Activated T-cell treated with anti-CD3 and anti-CD28 coated beads, Interleukin-2, amount 50 U/mL, for 72 hours (primary cell): Measurements from ENCODE around the gene KDM6B. TPM values are rescaled to one million over a fixed set of nuclear protein-coding genes. Genes with fewer than 3 reads are reported as not detected.
A peak's percentile ranks its signal among the peaks of the same experiment; 100 is the strongest.

ENCODE experiments used
- ATAC-seq, 2 donors: fragments of 150-1000 bp; cut with Tn5 transposase; replicated peaks in 1 of 2; 2 replicates each; pipeline ENCODE4 v1.10.0; 2021; ENCODE audit warnings: moderate library complexity in 2 of 2, mild to moderate bottlenecking in 1 of 2
- DNase-seq, 2 donors: peaks; one replicate each; pipeline ENCODE4 v3.0.0; 2021 to 2022; ENCODE audit warnings: mixed read lengths in 1 of 2
- H3K27ac Mint-ChIP-seq: one replicate; pipeline ENCODE4 v1.8.0; 2022; ENCODE audit warnings: mild to moderate bottlenecking, moderate library complexity, mixed read lengths
- H3K27me3 Mint-ChIP-seq: one replicate; pipeline ENCODE4 v1.8.0; 2022; ENCODE audit warnings: low read depth, mixed read lengths
- H3K36me3 Mint-ChIP-seq, 2 donors: one replicate each; pipeline ENCODE4 v1.8.0; 2022; ENCODE audit warnings: mixed read lengths in 2 of 2, mild to moderate bottlenecking in 1 of 2; ENCODE audit not compliant: insufficient read depth in 2 of 2
- H3K4me1 Mint-ChIP-seq: one replicate; pipeline ENCODE4 v1.8.0; 2022; ENCODE audit warnings: low read depth, mixed read lengths
- H3K4me3 Mint-ChIP-seq, 2 donors: one replicate each; pipeline ENCODE4 v1.8.0; 2022; ENCODE audit warnings: mild to moderate bottlenecking in 2 of 2, mixed read lengths in 2 of 2, moderate library complexity in 2 of 2
- H3K9me3 Mint-ChIP-seq, 2 donors: one replicate each; pipeline ENCODE4 v1.8.0; 2022; ENCODE audit warnings: mixed read lengths in 2 of 2
- total RNA-seq, 2 donors: library from RNA; stranded (reverse); gene quantifications; one replicate each; pipeline ENCODE4 v1.2.3, GENCODE V29; 2022

Gene KDM6B
- total RNA-seq, 2 donors from 2014 or later: 73.7 to 83.5 TPM

DNA sequence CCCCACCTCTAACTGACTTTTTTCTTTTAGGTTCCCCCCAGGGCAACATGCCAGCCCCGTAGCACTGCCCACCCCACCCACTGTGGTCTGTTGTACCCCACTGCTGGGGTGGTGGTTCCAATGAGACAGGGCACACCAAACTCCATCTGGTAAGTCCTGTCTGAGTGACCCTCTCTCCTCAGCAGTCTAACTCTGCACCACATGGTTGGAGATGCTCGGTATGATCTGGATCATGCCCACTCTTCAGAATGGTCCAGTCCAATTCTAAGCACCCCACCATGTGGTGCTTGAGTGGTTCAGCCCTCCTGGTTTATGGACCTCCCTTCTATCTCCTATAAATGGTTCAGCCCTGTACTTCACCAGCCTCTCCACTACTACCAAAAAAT lies 5.9 kb downstream of the KDM6B start:
- Mint-ChIP-seq H3K9me3 (no peaks in the 10 kb centered on the region), H3K4me1 (peaks cover 64% of the 10 kb centered on the region), H3K36me3 (peaks cover 2% of the 10 kb centered on the region in 2 donors), H3K27me3 (no peaks in the 10 kb centered on the region), H3K27ac (no peak overlapping the region), H3K4me3 (peak overlapping the region; percentile 91 to 100)
- ATAC-seq (no peak), DNase-seq (peak; percentile 35 to 59)

DNA sequence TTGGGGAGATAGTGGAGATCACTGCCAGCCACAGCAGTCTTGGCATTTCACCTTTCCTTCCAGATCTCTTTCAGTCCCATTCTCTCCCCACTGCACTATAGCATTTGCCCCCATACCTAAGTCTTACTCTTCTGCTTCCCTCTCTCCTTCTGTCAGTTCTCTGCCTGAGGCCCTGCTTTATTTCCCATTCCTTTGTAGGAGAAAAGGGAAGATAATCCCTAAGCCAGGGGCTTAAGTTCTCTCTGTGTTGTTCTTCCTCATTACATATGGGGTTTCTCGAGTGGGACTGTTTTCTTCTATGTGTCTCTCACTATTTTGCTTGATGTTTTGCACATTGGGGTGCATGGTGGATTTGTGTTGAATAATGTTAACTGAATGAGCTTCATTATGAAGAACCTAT lies 6.4 kb downstream of the KDM6B start:
- H3K27ac Mint-ChIP-seq: peak overlapping the region; percentile 49
- H3K9me3 Mint-ChIP-seq: no peaks in the 10 kb centered on the region
- DNase-seq (no peak), ATAC-seq (no peak)
- no peaks in the 10 kb centered on the region for H3K27me3 Mint-ChIP-seq
- peaks cover 70% of the 10 kb centered on the region for H3K4me1 Mint-ChIP-seq
- H3K36me3 Mint-ChIP-seq: peaks cover 2% of the 10 kb centered on the region in 2 donors
- H3K4me3 Mint-ChIP-seq: peak overlapping the region; percentile 91 to 100

DNA sequence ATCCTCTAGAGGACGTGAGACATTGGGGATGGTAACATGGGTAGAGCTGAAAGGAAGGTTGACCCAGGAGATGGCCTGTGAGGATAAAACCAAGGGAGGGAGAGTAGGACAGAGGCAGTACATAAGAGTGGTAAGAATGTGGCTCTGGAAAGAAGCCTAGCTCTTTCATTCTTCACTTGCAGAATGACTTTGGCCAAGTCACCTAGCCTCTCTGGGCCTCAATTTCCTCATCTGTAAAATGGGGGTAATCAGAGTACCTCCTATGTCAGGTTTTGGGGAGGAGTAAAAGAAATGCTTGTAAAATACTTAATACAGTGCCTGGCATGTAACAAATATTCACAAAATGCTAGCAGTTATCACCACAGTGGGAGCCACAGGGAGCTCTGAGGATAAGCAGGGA lies 6.9 kb downstream of the KDM6B start:
- Mint-ChIP-seq H3K36me3 (peaks cover 2% of the 10 kb centered on the region in 2 donors), H3K27me3 (no peaks in the 10 kb centered on the region), H3K27ac (peak overlapping the region; percentile 49), H3K9me3 (no peaks in the 10 kb centered on the region), H3K4me3 (peak overlapping the region; percentile 91 to 100), H3K4me1 (peaks cover 74% of the 10 kb centered on the region)
- DNase-seq: no peak
- ATAC-seq: no peak

DNA sequence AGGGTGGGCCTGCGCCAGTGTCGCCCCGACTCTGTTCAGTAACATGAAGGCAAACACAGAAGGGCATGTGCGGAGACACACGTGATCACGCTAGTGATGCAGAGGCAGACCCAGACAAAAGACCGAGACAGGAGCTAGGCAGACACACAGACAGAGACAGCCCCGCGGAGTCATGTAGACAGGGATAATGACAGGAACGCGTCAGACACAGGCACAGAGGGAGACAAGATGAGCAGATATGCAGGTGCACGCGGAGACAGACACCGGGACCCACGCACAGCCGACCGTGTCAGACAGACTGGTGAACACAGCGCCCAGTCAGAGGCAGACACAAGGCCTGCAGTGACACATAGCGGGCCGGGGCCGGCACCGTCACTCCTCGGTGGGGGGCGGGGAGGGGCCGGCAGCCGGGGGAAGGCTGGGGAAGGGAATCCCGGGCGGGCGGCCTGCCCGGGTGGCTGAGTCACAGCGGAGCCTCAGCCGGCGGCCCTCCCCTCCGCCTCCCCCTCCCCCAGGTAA lies 7.4 kb downstream of the KDM6B start:
- DNase-seq (peak; percentile 92 to 93), ATAC-seq (peak; percentile 54 to 60)
- peaks cover 2% of the 10 kb centered on the region in 2 donors for H3K36me3 Mint-ChIP-seq
- peaks cover 74% of the 10 kb centered on the region for H3K4me1 Mint-ChIP-seq
- H3K27ac Mint-ChIP-seq: peak overlapping the region; percentile 89
- H3K4me3 Mint-ChIP-seq: peak overlapping the region; percentile 91 to 100
- H3K9me3 Mint-ChIP-seq: no peaks in the 10 kb centered on the region
- no peaks in the 10 kb centered on the region for H3K27me3 Mint-ChIP-seq

DNA sequence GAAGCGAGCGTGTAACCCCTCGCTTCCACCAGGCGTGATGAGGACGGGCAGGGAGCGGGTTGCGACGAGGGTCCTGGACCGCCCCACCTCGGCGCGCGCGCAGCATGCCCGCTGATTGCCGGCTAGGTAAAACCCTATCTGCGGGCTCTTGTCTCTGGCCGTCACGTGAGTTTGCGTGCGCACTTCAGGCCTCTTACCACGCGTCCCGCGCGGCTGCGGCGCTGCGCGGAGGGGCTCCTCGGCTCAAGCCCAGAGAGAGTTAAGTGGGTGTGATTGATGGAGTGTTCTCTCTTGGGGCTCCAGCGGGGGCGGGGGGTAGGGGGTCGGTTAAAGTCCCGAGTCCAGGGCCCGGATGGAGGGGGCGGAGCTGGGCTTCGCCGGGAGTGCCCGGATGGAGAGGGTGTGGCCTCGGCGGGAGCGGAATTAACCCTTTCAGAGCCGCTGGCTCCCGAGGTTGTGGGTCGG lies 7.9 kb downstream of the KDM6B start:
- Mint-ChIP-seq H3K27me3 (no peaks in the 10 kb centered on the region), H3K36me3 (peaks cover 2 to 3% of the 10 kb centered on the region in 2 donors), H3K4me1 (peaks cover 74% of the 10 kb centered on the region), H3K27ac (peak overlapping the region; percentile 89), H3K4me3 (peak overlapping the region; percentile 91 to 100), H3K9me3 (no peaks in the 10 kb centered on the region)
- ATAC-seq (peak; percentile 20 to 23), DNase-seq (peak; percentile 85 to 87)

DNA sequence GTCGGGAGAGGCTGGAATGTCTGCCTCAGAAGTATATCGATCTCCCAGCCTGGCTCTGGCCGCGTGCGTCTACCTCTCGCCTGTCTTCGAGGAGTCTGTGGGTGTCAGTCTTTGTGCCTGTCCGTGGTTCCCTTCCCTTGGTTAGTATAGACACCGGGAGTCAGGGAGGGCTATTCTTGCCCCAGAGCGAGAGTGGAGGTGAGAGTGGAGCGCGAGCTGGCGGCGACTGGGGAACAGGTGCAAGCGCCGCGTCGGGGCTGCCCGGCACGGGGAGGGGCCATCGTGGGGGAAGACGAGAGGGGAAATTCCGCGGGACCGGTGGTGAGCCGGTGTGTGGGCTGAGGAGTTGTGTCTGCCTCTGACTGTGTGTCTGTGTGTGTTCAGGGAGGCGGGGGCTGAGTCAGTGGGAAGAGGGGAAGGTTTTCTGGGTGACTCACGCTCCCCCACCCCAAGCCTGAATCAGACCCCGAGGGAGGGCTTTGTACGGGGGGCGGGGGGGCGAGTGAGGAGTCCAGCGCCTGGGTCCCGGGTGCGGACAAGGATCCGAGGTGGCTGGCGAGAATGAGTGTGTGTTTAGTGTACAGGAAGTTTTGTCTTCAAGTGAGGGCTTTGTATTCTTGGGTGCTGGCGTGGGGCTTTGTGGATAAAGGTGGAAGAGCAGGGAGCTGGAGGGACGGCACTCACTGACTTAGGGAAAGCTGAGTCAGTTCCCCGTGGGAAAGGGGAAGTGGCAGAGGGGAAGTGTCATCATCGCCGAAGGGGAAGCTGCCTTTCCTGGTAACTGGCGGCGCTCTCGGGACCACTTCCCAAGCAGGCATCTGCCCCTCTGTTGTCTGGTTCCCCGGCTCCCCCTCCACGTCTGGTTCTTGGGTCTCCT lies 8.6 kb downstream of the KDM6B start:
- peak; percentile 55 to 57 for ATAC-seq

DNA sequence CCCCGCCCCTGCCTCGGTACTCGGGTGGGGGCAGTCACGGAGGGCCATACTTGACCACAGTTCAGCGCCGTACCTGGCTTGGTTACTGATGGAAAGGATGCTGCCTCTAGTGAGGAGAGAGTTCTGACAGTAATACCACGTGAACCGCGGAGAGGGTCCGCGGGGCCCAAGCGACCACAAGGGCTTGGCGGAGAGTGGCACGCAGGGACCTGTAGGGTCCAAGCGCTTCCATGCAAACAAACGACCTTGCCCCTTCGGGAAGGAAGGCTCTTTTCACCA lies 9.2 kb downstream of the KDM6B start:
- Mint-ChIP-seq H3K36me3 (peaks cover 2 to 8% of the 10 kb centered on the region in 2 donors), H3K4me1 (peaks cover 67% of the 10 kb centered on the region), H3K27ac (peak overlapping the region; percentile 89), H3K9me3 (no peaks in the 10 kb centered on the region), H3K27me3 (no peaks in the 10 kb centered on the region), H3K4me3 (peak overlapping the region; percentile 91 to 100)
- DNase-seq: peak; percentile 64 to 65
- ATAC-seq: peak in 1 of 2 donors; percentile 3

More for the DNA sequence above, 8.6 kb downstream of the KDM6B start:
- Mint-ChIP-seq H3K4me1 (peaks cover 70% of the 10 kb centered on the region), H3K4me3 (peak overlapping the region; percentile 91 to 100), H3K9me3 (no peaks in the 10 kb centered on the region), H3K27me3 (no peaks in the 10 kb centered on the region), H3K36me3 (peaks cover 2 to 7% of the 10 kb centered on the region in 2 donors), H3K27ac (peak overlapping the region; percentile 89)
- DNase-seq: peak; percentile 96 to 99

DNA sequence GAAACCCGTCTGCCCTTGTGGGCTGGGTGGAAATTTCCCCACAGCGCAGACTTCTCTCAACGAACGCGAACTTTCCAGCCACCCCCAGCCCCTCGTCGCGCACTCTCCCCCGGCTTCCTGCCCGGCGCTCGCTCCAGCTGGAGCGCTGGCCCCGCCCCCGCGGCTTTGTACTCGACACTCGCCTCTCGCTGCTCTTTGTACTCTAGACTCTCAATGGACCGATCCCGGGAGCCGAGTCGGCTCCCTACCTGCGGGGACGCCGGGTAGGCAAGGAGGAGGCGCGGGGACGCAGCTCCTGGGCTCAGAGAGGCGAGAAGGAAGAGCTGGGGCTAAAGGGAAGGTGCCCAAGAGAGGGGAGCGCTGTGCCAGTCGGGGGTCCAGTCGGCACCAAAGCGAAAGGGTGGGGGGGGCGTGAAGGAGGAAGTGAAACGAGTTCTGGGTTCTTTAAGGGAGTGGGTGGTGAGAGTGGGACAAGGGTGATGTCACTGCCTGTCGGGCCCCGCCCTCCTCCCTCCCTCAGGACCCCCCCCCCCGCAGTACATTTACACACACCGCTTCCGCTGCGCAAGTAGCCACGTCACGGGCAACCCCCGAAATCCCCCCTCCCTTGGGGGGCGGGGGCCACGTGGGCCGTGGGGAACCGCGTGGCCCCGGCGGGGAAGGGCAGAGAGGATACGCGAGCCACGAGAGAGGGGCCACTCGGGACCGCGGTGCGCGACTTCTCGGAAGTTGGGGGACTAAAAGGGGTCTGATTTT lies 9.7 kb downstream of the KDM6B start:
- H3K4me3 Mint-ChIP-seq: peak overlapping the region; percentile 91 to 100
- DNase-seq: peak; percentile 85 to 88
- H3K27ac Mint-ChIP-seq: peak overlapping the region; percentile 88
- ATAC-seq: peak; percentile 17 to 21
- H3K36me3 Mint-ChIP-seq: peaks cover 2 to 10% of the 10 kb centered on the region in 2 donors
- H3K27me3 Mint-ChIP-seq: no peaks in the 10 kb centered on the region
- peaks cover 62% of the 10 kb centered on the region for H3K4me1 Mint-ChIP-seq
- H3K9me3 Mint-ChIP-seq: no peaks in the 10 kb centered on the region

DNA sequence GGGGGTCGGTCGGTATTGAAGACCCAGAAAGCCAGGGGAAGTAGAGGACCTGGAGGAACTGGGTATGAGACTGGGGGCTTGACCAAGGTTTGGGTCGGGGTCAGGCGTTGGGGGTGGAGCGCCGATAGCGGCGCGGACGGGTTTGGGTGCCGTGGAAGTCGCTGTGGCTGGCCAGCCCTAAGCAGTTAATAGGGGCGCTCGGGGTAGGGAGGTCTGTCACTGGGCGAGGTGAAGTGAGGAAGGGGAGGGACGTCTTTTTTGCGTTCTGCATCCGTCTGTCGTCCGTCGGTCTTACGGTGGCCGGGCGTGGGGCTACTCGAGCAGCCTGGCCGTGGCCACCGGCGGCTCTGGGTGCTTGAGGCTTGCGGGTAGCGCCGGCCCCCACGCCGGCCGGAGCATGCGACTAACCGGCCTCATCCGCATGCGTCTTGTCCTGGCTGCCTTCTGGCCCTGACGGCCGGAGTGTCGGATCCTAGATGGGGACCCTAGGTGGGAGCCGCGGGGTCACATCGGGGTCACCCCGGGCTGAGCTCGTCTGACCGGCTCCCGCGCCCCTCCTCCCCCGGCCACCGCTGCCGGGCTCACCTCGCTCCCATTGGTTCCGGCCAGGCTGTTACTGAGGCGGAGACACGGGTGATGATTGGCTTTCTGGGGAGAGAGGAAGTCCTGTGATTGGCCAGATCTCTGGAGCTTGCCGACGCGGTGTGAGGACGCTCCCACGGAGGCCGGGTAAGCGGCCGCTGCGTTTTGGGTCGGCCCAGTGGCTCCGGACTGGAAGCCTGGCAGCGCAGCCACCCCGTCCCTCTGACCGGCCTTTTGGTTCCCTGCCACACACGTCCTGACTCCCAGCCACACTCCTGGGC lies 10.5 kb downstream of the KDM6B start:
- peaks cover 55% of the 10 kb centered on the region for H3K4me1 Mint-ChIP-seq
- no peaks in the 10 kb centered on the region for H3K9me3 Mint-ChIP-seq
- H3K27me3 Mint-ChIP-seq: no peaks in the 10 kb centered on the region
- peak; percentile 49 to 52 for ATAC-seq
- peak overlapping the region; percentile 91 to 100 for H3K4me3 Mint-ChIP-seq
- DNase-seq: peak; percentile 88 to 91
- peak overlapping the region; percentile 88 for H3K27ac Mint-ChIP-seq
- H3K36me3 Mint-ChIP-seq: peaks cover 2 to 10% of the 10 kb centered on the region in 2 donors

DNA sequence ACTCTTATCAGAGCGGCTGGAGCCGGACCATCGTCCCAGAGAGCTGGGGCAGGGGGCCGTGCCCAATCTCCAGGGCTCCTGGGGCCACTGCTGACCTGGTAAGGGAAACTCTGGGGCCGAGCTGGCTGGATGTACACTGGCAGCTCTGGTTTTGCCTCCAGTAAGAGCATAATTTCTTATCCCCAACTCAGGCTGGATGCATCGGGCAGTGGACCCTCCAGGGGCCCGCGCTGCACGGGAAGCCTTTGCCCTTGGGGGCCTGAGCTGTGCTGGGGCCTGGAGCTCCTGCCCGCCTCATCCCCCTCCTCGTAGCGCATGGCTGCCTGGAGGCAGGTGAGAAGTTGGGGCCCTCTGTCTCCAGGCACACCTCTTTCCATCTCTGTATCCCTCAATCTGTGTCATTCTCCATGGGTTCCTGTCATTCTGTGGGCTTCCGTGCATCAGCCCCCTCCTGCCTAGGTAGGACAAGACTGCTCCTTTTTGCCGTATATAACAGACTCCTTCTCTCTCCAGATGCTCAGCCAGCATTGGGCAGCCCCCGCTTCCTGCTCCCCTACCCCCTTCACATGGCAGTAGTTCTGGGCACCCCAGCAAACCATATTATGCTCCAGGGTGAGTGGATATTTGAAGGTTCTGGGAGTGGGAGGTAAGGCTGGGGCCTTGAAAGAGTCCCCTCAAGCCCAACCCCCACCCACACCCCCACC lies 11.5 kb downstream of the KDM6B start:
- peaks cover 55% of the 10 kb centered on the region for H3K4me1 Mint-ChIP-seq
- peak overlapping the region; percentile 71 for H3K27ac Mint-ChIP-seq
- H3K9me3 Mint-ChIP-seq: no peaks in the 10 kb centered on the region
- no peaks in the 10 kb centered on the region for H3K27me3 Mint-ChIP-seq
- no peak for ATAC-seq
- DNase-seq: no peak
- H3K4me3 Mint-ChIP-seq: peak overlapping the region; percentile 91 to 100
- H3K36me3 Mint-ChIP-seq: peaks cover 2 to 10% of the 10 kb centered on the region in 2 donors

DNA sequence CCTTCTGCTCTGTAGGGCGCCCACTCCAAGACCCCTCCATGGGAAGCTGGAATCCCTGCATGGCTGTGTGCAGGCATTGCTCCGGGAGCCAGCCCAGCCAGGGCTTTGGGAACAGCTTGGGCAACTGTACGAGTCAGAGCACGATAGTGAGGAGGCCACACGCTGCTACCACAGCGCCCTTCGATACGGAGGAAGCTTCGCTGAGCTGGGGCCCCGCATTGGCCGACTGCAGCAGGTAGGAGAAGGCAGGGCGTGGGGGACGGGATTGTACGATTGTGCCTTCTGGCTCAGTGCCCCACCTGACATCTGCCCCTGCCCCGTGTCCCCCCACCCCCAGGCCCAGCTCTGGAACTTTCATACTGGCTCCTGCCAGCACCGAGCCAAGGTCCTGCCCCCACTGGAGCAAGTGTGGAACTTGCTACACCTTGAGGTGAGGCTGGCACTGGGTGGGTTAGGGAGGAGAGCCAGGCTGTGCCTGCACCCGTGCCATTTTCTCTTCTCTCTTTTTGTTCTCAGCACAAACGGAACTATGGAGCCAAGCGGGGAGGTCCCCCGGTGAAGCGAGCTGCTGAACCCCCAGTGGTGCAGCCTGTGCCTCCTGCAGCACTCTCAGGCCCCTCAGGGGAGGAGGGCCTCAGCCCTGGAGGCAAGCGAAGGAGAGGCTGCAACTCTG lies 12.2 kb downstream of the KDM6B start:
- Mint-ChIP-seq H3K36me3 (peaks cover 0 to 11% of the 10 kb centered on the region in 2 donors), H3K27ac (peak overlapping the region; percentile 19), H3K9me3 (no peaks in the 10 kb centered on the region), H3K27me3 (no peaks in the 10 kb centered on the region), H3K4me1 (peaks cover 55% of the 10 kb centered on the region), H3K4me3 (peak overlapping the region; percentile 69 to 100)
- no peak for DNase-seq
- no peak for ATAC-seq
